Skeletal muscle satellite cell (primary cell): Measurements from ENCODE around the gene NATD1.

Experiments
- H3K27me3 ChIP-seq: 2 replicates; pipeline ENCODE4 v1.7.0; 2013; ENCODE audit warnings: low read length; ENCODE audit not compliant: control insufficient read depth, insufficient read depth
- H3K36me3 ChIP-seq: 2 replicates; pipeline ENCODE4 v1.7.0; 2013; ENCODE audit warnings: mild to moderate bottlenecking, control low read depth, low read length; ENCODE audit not compliant: insufficient read depth
- H3K4me1 ChIP-seq: 2 replicates; pipeline ENCODE4 v1.7.0; 2013; ENCODE audit warnings: low read length; ENCODE audit not compliant: control insufficient read depth, insufficient read depth
- H3K4me2 ChIP-seq: 2 replicates; pipeline ENCODE4 v1.7.0; 2013; ENCODE audit warnings: mild to moderate bottlenecking, low read length
- H3K4me3 ChIP-seq: 2 replicates; pipeline ENCODE4 v1.7.0; 2013; ENCODE audit warnings: low read length
- H3K9ac ChIP-seq: 2 replicates; pipeline ENCODE4 v1.7.0; 2013; ENCODE audit warnings: mild to moderate bottlenecking, low read depth, low read length, moderate library complexity
- H3K9me3 ChIP-seq: replicated peaks from 2 replicates; pipeline ENCODE4 v1.7.0; 2013; ENCODE audit warnings: mild to moderate bottlenecking, control low read depth, low read length

Gene NATD1

DNA sequence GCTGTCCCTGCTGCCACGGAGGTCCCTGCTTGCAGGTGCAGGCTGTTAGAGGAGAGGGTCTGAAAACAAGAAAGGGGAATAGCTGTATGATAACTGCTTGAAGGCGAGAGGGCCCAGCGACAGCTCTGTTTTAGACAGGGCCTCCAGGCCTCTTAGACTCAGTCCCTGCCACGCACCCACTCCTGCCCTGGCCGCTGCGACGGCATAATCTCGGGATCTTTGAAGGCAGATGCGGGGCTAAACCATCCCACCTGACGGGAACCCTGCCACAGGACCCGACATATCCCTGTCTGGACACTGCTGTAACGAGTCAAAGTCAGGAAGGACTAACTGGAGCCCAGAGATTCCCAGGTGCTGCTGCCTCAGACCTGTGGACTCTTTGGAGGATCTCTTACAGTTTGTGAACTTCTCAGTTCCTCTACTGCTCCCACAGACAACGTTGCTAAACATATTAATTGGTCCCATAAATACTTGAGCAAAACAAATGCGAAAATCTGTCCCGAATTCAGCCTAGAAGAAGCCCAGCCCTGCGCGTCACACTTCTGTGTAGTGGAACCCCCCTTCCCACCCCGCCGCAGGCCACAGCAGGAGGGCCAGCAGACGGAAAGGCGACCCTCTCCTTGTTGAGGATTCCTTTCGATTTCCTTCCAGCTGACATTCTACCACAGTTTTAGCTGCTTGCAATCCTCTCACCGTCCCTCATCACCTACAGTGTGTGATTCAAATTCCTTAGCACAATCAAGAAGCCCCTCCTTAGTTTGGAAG lies 38.3 kb downstream of the NATD1 start:
- peaks cover 13% of the 10 kb centered on the region for H3K36me3 ChIP-seq
- H3K27me3 ChIP-seq = no peaks in the 10 kb centered on the region
- H3K4me1 ChIP-seq = peaks cover 38% of the 10 kb centered on the region
- H3K9ac ChIP-seq = peak overlapping the region; percentile 99
- H3K4me2 ChIP-seq = peak overlapping the region; percentile 96
- H3K4me3 ChIP-seq = peak overlapping the region; percentile 95
- no peaks in the 10 kb centered on the region for H3K9me3 ChIP-seq

DNA sequence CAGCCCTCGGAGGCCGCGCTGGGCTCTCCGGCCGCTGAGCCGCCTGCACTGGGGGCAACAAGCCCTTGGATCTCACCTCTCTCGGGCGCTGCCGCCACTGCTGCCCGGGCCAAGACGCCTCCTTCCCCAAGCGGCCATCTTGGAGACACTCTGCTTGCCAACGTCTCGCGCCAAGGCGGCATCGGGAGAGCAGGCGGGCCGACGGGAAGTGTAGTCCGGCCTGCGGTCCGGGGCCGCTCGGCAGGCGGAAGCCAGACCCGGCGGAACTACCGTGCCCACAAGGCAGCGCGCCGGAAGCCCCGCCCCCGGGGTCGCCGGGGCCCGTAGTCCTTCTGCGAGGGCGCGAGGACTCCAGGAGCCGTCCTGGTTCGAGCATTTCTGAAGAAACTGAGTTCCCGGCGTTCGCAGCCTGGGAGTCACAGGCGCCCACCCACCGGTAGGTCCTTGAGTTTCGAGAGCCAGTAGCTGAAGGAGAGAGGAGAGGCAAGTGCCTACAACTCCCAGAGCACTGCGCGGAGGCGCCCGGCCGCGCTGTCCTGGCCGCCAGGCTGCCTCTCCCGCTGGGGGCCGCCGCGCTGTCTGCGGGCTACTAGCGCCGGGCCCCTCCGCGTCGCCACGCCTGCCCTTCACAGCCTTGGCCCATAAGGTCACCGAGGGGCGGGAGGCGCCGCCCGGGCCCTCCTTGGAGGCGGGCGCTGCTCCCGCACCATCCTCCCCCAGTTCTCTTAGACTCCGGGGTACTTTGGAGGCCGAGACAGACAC lies 39.0 kb downstream of the NATD1 start, which contains the start of gene TMEM11:
TSS of gene TMEM11 (minus strand) at position 147 of the 762 bp plus-strand sequence. CDS start at position 138, 9 bp downstream.
- Histone ChIP-seq H3K4me3 (peak within 1 kb of the TSS; percentile 95), H3K4me1 (peaks cover 45% of the 10 kb centered on the region), H3K4me2 (peak within 1 kb of the TSS; percentile 96), H3K9ac (peak within 1 kb of the TSS; percentile 99), H3K27me3 (no peaks in the 10 kb centered on the region), H3K9me3 (no peaks in the 10 kb centered on the region), H3K36me3 (peaks cover 15% of the 10 kb centered on the region)

DNA sequence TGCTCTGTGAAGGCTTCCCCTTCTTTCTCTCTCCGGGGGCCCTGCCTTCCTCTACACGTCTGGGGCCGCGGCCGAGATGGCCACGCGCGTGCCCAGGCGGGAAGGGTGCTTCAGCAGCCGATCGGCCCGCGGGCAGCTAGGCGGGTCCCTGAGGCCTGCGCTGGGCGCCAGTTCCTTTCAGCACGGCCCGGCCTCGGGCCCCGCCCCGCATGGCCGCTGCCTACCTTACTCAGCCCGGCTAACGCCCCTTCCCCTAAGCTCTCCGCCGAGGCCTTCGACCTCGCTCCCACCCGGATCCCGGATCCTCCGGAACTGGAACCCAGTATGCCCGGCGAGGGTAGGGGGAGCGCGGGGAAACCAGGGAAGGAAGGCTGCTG lies 39.6 kb downstream of the NATD1 start:
- H3K4me1 ChIP-seq = peaks cover 46% of the 10 kb centered on the region

DNA sequence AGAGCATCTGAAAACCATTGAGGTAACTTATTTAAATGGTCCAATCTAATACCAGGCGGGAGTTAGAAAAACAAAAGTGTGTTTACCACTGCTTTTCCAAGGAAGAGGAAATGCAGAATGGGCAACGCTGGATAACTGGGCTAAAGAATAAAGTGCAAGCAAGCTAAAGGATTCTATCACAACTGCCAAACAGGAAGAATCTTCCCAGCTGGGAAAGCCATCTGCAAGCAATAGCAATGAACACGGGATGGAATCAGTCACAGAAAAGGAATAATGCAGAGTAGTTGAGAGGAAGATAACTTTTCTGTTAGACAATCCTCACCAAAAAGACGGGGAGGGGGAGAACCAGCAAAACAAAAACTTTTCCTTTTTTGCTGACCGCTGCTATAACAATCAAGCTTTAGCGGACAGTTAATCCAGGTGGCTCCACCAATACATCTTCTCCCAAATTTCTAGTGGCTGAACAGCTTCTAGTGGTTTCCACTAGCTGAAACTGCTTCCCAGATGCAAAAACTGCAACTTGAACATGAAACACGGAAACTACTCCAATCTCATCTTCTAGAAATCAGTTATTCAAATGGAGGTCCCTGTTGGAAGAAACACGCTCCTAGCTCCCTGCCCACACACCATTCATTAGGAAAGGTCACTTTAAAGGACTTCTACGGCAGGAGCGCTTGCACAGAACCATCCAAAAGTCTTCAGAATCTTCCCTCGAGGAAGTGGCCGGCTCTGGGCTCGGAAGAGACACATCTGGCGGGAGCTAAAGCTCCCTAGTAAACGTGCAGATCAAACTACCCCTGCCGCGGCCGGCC lies 40.2 kb downstream of the NATD1 start:
- Histone ChIP-seq H3K4me2 (peak overlapping the region; percentile 85), H3K27me3 (no peaks in the 10 kb centered on the region), H3K4me3 (peak overlapping the region; percentile 95), H3K36me3 (peaks cover 20% of the 10 kb centered on the region), H3K9ac (peak overlapping the region; percentile 99), H3K4me1 (peaks cover 46% of the 10 kb centered on the region), H3K9me3 (no peaks in the 10 kb centered on the region)

More for the DNA sequence above, 39.6 kb downstream of the NATD1 start:
- H3K36me3 ChIP-seq = peaks cover 15% of the 10 kb centered on the region
- peak overlapping the region; percentile 99 for H3K9ac ChIP-seq
- peak overlapping the region; percentile 95 for H3K4me3 ChIP-seq
- no peaks in the 10 kb centered on the region for H3K9me3 ChIP-seq
- H3K4me2 ChIP-seq = peak overlapping the region; percentile 85
- no peaks in the 10 kb centered on the region for H3K27me3 ChIP-seq

DNA sequence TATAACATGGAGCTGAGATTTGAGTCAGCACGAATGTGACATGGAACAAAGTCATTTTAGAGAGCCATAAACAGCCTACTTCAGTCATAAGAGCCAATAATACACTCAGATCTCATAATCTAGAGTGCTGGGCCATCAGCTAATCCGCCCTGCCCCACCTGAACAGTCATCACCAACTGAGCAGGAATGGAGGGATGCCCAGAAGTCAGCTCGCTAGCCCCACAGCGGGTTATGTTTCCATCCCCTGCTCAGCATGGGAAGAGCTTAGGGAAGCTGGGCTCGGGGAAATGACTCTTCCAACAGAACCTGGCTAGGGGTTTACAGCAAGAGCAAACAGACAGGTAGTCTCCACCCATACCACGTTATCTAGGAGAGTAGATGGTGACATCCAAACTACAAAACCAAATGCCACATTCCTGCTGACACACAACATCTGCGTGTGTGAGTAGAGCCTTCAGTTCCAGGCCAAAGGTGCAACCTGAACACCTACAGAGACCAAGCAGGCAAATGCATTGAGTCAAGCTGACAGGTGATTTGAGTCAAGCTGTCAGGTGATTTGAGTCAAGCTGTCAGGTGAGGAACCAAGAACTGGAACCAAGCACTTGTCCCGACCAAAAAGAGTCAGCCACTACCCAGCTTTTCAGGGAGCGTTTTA lies 41.3 kb downstream of the NATD1 start:
- peaks cover 46% of the 10 kb centered on the region for H3K4me1 ChIP-seq
- H3K9ac ChIP-seq = peak overlapping the region; percentile 99
- H3K36me3 ChIP-seq = peaks cover 20% of the 10 kb centered on the region
- H3K27me3 ChIP-seq = no peaks in the 10 kb centered on the region
- no peak overlapping the region for H3K4me3 ChIP-seq
- peak overlapping the region; percentile 85 for H3K4me2 ChIP-seq
- H3K9me3 ChIP-seq = no peaks in the 10 kb centered on the region

DNA sequence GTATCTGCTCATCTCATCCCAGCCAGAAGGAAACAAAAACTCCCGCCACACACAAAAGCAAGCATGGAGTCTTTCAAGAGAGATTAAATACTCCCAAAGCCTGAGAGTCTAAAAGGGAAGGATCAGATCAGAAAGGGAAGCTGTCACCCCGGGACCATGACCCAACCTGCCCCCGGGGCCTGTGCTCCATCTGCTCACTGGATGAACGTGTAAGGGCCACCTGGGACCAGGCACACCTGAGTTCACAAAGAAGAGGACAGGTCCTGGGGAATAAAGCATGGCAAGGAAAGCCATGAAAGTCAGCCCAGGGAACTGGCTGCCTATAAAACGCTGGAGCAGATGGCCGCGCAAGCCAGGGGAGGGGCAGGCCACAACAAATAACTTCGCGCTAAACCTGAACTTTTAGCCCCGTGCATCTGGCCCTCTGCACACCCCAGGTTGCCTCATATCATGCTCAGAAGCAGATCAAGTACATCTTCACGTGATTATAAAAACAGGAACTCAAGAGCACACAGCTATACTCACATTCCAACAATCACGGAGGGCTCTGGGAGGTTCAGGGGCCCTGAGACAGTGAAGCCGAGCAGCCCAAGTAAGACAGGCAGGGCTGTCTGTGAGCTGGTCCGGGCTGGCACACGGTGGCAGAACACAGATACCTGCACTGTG lies 42.7 kb downstream of the NATD1 start:
- H3K4me1 ChIP-seq = peaks cover 46% of the 10 kb centered on the region
- H3K9ac ChIP-seq = no peak overlapping the region
- no peaks in the 10 kb centered on the region for H3K27me3 ChIP-seq
- H3K4me2 ChIP-seq = no peak overlapping the region
- H3K36me3 ChIP-seq = peaks cover 20% of the 10 kb centered on the region
- no peak overlapping the region for H3K4me3 ChIP-seq
- no peaks in the 10 kb centered on the region for H3K9me3 ChIP-seq

DNA sequence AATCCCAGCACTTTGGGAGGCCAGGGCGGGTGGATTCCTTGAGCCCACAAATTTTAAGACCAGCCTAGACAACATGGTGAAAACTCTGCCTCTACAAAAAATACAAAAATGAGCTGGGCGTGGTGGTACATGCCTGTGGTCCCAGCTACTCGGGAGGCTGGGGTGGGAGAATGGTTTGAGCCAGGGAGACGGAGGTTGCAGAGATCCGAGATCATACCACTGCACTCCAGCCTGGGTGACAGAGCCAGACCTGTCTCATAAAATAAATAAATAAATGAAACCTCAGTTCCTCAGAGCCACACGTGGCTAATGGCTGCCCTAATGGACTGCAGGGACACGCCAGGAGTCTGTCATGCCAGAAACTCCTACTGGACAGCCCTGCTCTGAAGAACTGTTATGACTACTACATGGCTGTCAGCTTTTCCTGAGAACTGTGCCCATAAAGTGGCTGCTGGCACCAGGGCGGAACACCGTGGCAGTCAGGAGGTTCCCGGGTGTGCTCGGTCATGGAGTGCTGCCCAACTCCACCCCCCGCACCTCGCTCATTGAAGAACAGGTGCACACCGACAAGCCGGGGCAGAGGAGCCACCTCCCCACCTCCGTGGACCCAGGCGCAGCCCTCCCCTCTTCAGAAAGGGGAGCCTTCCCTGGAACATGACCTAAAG lies 43.6 kb downstream of the NATD1 start:
- Histone ChIP-seq H3K9ac (peak overlapping the region; percentile 7), H3K4me1 (peaks cover 45% of the 10 kb centered on the region), H3K4me2 (peak overlapping the region; percentile 14), H3K9me3 (no peaks in the 10 kb centered on the region), H3K27me3 (no peaks in the 10 kb centered on the region), H3K36me3 (peaks cover 20% of the 10 kb centered on the region), H3K4me3 (no peak overlapping the region)

DNA sequence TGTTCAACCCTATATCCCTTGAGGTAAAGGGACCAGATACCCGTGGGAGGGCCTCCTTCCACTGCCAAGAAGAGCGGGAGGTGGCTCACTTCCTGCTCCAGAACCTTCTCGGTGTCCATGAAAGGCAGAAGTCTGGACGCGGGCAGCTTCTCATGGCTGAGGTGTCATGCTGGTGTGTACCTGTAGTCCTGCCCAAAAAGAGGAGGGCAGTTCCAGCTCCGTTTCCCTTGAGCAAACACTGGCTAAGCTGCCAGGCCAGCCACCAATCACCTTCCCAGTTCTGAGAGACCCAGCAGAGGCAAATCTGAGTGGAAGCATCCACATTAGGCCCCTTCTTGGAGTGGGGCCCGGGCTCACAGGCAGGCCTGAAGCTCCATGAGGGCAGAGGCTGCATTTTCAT lies 44.9 kb downstream of the NATD1 start:
- Histone ChIP-seq H3K4me1 (peaks cover 44% of the 10 kb centered on the region), H3K9me3 (no peaks in the 10 kb centered on the region), H3K27me3 (no peaks in the 10 kb centered on the region), H3K9ac (no peak overlapping the region), H3K4me2 (no peak overlapping the region), H3K4me3 (no peak overlapping the region), H3K36me3 (peaks cover 20% of the 10 kb centered on the region)

DNA sequence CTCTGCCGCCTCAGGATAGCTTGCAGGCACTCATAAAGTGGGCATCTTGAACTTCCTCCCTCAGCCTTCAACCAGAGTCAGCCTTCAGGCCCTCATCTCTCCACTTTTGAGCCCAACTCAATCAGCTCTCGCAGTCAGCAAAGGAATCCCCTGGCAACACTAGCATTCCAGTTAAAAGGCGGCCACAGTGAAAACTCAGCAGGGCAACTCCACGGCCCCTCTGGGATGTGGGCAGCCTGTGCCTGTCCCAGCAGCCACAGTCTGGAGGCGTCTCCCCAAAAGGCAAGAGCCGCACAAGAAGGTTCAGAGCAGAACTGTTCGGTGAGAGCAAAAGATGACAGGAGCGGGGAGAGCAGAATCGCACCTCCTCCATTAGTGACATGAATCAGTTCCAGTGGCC lies 48.3 kb downstream of the NATD1 start:
- H3K9me3 ChIP-seq = no peaks in the 10 kb centered on the region
- H3K36me3 ChIP-seq = peaks cover 12% of the 10 kb centered on the region
- H3K9ac ChIP-seq = no peak overlapping the region
- no peaks in the 10 kb centered on the region for H3K27me3 ChIP-seq
- no peak overlapping the region for H3K4me3 ChIP-seq
- no peak overlapping the region for H3K4me2 ChIP-seq
- H3K4me1 ChIP-seq = peaks cover 20% of the 10 kb centered on the region

DNA sequence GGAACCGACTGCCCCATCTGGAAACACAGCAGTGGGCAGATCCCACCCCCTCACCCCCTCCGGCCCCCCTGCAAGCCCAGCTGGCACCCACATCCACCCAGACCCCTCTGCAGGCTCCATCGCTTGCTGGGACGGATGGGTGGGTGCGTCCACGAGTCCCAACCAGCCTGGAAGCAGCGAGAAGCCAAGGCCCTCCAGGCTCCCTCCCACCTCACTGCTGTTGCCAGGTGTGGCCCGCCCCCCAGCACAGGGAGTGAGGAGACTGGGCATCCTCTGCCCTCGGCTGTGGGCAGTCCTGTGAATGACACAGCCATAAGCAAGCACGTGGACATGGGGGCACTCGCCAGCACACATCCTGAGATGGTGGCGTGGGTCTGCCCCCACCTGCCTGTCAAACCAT lies 50.7 kb downstream of the NATD1 start:
- Histone ChIP-seq H3K36me3 (peaks cover 15% of the 10 kb centered on the region), H3K4me1 (peaks cover 18% of the 10 kb centered on the region), H3K4me2 (no peak overlapping the region), H3K9ac (no peak overlapping the region), H3K4me3 (no peak overlapping the region), H3K27me3 (no peaks in the 10 kb centered on the region), H3K9me3 (no peaks in the 10 kb centered on the region)
